HG03066 (cell line): ENCODE measurements around the gene NAA10.
A peak's percentile ranks its signal among the peaks of the same experiment; 100 is the strongest.

Source experiments
- ATAC-seq: cut with Tn5 transposase; IDR thresholded peaks from one replicate; pipeline ENCODE4 v1.9.1; 2021; ENCODE audit warnings: low read depth; ENCODE audit not compliant: unreplicated experiment

The NAA10 gene

DNA sequence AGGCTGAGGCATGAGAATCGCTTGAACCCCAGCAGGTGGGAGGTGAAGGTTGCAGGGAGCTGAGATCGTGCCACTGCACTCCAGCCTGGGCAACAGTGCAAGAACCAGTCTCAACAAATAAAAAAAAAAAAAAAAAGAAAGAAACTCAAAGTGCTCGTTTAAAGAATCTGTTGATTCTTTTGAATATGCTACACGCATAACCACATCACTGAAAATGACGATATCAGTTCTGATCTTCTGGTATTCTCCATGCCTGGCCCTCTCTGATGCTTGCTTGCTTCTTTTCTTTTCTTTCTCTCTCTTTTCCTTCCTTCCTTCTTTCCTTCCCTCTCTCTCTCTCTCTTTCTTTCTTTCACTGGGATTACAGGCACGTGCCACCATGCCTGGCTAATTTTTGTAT lies 23.0 kb downstream of the NAA10 start:
- ATAC-seq, result no peak

- ATAC-seq, result no peak
Observed at GRCh38 chrX:153910446-153910845, 24.4 kb downstream of the NAA10 start.

GRCh38 chrX:153909980-153910360 lies 24.9 kb downstream of the NAA10 start:
- no peak for ATAC-seq

DNA sequence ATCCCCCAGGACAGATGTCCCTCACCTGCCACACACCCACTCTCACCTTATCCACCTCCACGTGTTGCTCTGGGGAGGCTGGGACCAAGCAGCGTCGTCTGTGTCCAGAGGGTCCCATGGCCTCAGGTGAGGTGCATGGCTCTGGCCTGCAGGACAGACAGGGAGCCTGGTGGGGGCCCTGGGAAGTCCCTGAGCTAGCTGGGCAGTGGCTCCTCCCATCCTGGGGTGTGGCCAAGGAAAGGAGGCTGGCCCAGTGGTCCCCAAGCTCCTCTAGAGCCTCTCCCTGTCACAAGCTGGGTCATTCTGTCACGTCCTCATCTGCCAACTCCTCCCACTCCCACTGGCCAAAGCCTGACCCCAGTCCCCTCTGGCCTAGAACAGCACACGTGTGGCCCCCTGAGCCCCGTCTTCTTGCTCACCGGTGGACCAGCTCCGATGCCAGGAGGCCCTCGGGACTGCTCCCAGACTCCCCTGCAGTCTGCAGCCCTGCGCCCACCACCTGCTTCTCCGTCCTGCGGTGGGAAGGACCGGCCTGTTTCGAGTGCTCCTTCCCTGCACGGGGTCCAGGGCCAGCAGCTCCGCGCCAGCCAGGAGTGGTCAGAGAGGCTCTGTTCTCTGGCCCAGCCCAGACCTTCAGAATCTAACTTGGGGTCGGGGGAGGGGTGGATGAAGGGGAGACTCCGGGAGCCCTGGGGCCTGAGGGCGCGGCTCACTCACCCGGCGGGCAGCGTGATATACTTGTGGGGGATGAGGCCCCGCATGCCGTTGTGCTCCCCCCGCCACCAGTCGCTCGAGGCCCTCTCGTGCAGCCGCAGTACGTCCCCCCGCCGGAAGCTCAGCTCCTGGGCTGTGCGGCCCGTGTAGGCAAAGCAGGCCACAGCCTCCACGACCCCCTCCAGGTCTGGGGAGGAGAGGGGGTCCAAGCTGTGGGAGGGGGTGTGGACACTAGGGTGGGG lies 25.5 kb downstream of the NAA10 start:
- no peak for ATAC-seq

DNA sequence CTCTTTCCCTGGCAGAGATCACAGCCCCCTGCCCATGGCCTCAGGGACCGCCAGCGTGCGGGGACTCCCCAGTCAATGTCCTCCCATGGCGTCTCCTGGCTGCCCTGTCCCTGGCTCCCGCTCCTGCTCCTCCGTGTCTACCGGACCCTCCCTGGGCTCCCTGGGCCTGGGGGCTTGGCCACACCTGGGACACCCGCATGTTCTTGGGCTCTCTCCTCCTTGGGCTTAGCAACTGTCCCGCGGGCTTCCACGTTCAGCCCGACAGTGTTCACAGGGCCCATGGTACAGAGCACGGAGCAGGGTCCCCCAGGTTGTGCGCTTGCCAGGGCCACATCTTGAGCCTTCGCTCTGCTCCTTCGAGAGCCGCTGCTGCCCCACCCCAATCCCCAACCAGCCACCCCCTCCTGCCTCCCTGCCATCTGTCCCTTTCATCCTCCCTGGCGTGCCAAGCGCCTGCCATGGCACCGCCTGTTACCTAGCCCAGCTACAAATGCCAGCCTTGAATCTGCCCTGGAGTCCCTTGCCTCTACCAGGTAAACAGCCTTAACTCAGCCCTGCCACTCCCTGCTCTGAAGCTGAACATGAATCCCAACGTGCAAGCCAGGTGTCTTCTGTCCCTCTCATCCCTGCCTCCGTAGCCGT lies 26.5 kb downstream of the NAA10 start:
- ATAC-seq, result no peak

DNA sequence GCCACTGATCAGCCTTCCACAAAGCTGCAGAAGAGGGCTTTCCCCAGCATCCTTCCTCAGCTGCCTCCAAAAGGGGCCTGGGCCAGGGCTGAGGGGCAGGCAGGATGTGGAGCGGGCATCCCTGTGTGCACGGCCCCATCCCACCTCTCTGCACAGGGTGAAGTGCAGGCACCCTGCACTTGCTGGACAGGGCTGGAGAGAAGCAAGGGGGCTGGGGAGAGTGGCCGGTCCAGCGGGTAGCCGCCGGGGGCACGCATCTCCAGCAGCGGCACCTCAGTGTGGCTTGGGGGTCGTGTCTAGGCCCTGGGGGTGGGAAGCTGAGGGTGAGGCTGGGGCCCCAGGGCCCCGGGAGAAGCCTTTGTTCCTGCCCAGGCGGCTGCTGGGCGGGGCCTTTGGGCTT lies 27.4 kb downstream of the NAA10 start:
- no peak for ATAC-seq

- no peak for ATAC-seq
Observed at GRCh38 chrX:153906126-153906917, 28.5 kb downstream of the NAA10 start.

DNA sequence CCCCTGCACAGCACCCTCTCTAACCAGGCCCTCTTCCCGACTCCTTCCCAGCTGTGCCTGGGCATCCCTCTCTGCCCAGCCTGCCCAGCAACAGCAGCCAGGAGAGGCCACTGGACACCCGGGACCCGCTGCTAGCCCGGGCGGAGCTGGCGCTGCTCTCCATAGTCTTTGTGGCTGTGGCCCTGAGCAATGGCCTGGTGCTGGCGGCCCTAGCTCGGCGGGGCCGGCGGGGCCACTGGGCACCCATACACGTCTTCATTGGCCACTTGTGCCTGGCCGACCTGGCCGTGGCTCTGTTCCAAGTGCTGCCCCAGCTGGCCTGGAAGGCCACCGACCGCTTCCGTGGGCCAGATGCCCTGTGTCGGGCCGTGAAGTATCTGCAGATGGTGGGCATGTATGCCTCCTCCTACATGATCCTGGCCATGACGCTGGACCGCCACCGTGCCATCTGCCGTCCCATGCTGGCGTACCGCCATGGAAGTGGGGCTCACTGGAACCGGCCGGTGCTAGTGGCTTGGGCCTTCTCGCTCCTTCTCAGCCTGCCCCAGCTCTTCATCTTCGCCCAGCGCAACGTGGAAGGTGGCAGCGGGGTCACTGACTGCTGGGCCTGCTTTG lies 29.2 kb downstream of the NAA10 start:
- no peak for ATAC-seq

- no peak for ATAC-seq
Observed at GRCh38 chrX:153903991-153904957, 30.6 kb downstream of the NAA10 start, which contains the start of gene AVPR2. AVPR2 (plus strand) TSS chrX:153904673; CDS start chrX:153905146, 473 bp downstream.

DNA sequence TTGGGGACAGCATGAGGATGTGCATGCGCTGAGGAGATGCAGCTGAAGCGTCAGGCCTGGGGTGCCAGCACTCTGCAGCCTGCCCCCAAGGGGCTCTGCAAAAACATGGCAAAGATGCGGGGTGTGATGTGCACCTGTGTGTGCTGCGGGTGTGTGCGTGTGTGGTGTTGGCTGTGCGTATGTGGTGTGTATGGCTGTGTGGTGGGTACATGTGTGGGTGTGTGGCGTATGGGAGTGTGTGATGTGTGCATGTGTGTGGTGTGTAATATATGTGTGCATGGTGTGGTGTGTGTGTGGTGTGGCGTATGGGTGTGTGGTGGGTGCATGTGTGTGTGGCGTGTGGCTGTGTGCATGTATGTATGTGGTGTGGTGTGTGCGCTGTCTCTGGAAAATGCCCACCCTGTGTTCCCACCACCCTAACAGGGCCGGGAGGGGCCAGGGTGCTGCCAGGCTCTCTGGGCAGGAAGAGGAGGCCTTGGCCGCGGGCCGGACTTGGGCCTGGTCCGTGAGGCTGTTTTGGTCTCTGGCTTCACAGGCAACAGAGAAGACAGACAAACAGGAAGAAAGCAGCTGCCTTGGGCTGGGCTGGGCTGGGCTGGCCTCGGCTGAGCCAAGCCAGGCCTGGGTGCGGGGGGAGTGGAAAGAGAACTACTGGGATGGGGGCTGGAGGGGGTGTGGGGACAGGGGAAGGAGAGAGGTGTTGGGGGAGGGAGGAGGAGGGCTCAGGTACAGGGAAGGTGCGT lies 31.4 kb downstream of the NAA10 start:
- no peak for ATAC-seq

DNA sequence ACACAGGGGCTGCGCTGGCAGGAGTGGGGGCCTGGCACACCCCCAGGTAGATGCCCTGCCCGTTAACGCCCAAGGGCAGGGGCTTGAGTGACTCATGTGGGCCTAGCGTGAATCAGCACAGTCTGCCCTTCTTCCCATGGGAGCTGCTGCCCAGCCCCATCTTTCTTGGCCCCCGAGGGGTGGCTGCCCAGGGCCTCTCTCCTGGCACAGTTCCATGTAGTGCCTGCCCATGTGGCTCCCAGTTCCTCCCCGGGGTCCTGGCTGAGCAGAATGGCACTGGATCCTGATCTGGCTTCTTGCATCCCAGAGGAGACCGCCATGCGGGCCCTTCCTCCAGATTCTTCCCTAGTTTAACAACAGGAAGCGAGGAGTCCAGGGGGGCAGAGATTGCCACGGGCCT lies 32.5 kb downstream of the NAA10 start:
- no peak for ATAC-seq

- no peak for ATAC-seq
Observed at GRCh38 chrX:153901753-153902140, 33.1 kb downstream of the NAA10 start.

DNA sequence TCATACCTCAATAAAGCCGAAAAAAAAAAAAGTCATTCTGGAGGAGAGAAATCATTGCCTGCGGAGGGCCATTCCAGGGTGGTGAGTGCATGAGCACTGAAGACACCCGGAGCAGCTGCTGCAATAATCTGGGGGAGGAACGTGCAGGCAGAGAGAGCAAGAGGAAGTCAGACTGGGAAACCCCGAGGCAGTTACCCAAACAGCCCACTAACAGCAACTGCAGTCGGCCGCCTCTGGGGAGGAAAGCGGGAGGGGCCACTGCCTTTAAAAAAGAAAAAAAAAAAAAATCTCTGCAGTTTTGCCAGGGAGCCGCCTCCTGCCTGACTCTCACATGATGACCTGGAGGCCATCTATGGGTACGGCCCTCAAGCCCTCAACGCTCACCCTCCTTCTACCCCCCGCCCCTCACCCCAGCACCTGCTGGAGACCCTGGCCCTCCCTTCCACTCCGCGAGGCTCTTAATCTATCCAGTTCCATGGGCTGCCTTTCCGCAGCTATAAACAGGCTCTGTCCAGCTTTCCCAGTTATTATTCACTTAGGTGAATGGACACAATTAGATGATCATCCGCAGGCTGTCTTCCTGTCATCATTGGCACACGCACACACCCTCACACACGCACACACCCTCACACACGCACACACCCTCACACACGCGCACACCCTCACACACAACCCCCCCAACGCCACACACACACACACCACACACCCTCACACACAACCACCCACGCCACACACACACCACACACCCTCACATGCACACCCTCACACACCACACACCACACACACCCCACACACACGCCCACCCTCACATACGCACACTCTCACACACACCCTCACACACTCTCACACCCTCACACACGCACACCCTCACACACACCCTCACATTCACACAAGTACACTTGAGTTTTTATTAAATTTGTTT lies 33.7 kb downstream of the NAA10 start:
- ATAC-seq, result peak; percentile 59

DNA sequence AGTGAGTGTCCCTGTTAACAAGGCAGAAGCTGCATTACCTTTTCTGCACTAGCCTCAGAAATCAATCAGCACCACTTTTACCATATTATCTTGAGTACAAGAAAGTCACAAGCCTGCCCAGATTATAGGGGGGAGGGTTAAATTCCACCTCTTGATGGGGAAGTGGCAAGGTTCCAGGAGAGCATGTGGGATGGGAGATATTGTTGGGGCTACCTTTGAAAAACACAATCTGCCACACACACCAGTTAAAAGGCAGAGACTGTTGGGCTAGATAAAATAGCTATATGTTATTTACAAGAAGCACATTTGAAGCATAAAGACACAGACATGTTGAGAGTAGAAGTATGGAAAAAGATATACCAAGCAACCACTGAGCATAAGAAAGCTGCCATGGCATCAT lies 36.9 kb downstream of the NAA10 start:
- ATAC-seq, result no peak

GRCh38 chrX:153889123-153889522 lies 45.7 kb downstream of the NAA10 start:
- ATAC-seq, result no peak

GRCh38 chrX:153888344-153888743 lies 46.5 kb downstream of the NAA10 start:
- ATAC-seq, result no peak

- ATAC-seq, result no peak
Observed at GRCh38 chrX:153887385-153887784, 47.5 kb downstream of the NAA10 start.

DNA sequence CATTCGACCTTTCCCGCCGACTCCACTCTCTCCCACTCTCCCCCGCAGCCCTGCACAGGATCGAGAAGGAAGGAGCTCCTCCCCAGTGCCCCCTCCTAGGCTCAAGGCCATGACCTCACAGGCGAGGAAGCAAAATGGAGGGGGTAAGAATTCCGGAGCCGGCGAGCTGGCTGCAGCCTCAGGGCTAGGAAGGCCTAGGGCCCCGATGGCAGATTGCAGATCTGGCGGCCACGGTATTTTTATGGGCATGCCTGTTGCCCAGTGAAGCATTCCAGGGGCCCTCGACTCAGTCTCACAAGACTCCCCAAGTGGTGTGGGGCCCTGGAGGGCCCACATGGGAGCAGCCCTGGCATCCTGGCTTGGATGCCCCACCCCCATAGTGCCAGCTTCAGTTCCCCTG lies 47.9 kb downstream of the NAA10 start:
- ATAC-seq, result no peak
